ENCODE measurements around the gene ABL1.

The ABL1 gene

GRCh38 chr9:130872093-130872492, 37.0 kb downstream of the ABL1 start:
- DNase-seq (ENCODE audit: low read depth, low spot score): no peak

DNA sequence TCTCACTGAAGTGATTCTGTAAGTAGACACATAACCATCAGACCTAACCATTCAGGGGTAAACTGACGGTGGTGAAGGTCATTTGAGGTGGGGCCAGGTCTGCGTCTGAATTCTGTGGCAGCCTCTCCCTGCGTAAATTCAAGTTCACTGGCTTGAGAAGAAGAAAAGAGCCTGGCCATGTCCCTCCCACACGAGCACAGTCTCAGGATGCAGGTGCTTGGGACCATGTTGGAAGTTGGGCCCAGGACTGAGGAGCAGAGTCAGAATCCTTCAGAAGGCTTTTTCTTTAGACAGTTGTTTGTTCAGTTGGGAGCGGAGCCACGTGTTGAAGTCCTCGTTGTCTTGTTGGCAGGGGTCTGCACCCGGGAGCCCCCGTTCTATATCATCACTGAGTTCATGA, 37.5 kb downstream of the ABL1 start:
- no peak for DNase-seq (ENCODE audit: low read depth, low spot score)

DNA sequence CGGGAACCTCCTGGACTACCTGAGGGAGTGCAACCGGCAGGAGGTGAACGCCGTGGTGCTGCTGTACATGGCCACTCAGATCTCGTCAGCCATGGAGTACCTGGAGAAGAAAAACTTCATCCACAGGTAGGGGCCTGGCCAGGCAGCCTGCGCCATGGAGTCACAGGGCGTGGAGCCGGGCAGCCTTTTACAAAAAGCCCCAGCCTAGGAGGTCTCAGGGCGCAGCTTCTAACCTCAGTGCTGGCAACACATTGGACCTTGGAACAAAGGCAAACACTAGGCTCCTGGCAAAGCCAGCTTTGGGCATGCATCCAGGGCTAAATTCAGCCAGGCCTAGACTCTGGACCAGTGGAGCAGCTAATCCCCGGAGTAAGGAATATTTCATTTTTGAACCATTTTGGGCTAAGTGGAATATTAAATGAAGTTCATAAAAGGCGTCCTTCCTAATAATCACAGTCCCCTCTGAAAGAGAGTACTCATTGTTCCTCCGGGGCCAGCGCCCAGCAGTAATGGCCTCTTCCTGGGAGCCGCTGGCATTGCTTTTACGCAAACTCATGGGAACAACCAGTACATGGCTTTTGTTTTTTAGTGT, 38.0 kb downstream of the ABL1 start:
- no peak for DNase-seq (ENCODE audit: low read depth, low spot score)

GRCh38 chr9:130873966-130874365, 38.9 kb downstream of the ABL1 start:
- DNase-seq (ENCODE audit: low read depth, low spot score): no peak

DNA sequence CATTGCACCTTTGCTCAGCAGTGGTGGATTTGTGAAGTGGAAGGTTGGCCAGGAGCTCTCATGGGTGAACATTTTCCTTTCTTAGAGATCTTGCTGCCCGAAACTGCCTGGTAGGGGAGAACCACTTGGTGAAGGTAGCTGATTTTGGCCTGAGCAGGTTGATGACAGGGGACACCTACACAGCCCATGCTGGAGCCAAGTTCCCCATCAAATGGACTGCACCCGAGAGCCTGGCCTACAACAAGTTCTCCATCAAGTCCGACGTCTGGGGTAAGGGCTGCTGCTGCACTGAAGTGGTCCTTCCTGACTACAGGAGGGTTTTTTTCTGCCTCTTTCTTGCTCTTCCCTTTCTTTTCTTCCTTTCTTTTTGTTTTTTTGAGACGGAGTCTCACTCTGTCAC, 39.7 kb downstream of the ABL1 start:
- DNase-seq (ENCODE audit: low read depth, low spot score): no peak

DNA sequence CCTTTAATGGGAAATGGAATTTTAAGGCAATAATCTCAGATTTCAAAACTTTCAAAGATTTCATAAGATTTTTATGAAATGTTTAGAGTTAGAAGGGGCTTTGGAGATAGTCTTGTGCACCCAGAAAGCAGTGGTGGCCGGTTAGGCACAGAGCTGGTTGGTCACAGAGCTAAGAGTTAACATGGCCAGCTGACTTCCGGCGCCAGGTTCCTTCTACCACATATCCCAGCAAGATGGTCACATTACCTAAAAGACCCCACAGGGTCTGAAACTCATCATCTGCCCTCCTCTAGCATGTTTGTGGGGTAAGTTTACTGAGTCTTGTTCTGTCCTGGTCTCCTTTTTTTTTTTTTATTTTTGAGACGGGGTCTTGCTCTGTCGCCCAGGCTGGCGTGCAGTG, 42.2 kb downstream of the ABL1 start:
- no peak for DNase-seq (ENCODE audit: low read depth, low spot score)

DNA sequence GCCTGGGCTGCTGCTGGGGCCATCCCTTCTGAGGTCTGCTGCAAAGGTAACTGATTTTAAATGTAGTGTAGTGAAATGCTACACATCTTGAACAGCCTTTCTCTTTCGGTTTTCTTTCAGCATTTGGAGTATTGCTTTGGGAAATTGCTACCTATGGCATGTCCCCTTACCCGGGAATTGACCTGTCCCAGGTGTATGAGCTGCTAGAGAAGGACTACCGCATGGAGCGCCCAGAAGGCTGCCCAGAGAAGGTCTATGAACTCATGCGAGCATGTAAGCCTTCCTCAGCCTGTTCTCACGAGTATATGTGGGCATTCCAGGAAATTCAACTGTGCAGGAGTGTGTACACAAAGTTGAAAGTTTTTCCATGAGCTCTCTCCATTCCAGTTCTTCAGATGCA, 43.2 kb downstream of the ABL1 start:
- no peak for DNase-seq (ENCODE audit: low read depth, low spot score)

- no peak for DNase-seq (ENCODE audit: low read depth, low spot score)
Measured at GRCh38 chr9:130879863-130880411, 44.9 kb downstream of the ABL1 start.

GRCh38 chr9:130880599-130881220, 45.7 kb downstream of the ABL1 start:
- DNase-seq (ENCODE audit: low read depth, low spot score): no peak

GRCh38 chr9:130881516-130881915, 46.5 kb downstream of the ABL1 start:
- no peak for DNase-seq (ENCODE audit: low read depth, low spot score)

DNA sequence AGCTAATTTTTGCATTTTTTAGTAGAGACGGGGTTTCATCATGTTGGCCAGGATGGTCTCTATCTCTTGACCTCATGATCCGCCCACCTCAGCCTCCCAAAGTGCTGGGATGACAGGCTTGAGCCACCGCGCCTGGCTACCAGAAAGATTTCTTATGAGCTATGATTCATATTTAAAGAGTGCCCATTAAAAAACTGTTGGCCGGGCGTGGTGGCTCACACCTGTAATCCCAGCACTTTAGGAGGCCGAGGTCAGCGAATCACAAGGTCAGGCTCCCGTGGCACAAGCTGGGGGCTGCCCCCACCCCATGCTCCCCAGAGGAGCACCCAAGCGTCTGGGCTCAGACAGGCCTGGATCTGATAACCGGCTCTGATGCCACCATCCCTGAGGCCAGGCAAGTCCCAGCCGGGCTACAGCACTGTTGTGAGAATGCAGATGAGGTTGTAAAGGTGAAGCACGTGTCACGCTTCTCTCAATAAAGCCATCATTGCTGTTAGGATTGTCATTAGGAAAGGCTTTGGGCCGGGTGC, 47.7 kb downstream of the ABL1 start:
- DNase-seq (ENCODE audit: low read depth, low spot score): no peak

DNA sequence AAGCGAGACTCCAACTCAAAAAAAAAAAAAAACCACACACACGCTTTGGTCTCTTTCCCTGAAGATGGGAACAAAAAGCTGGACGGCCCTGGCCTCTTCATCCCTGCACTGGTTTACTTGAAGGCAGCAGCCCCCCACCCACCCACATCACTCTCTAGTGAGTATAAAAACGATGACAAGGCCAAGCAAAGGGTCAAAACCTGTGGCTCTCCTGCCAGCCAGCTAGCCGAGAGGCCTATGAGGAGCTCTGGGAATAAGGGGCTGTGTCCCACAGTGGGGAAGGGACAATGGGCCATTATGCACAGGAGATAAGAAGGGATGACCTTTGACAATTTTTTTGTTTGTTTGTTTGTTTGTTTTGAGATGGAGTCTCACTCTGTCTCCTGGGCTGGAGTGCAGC, 48.4 kb downstream of the ABL1 start:
- no peak for DNase-seq (ENCODE audit: low read depth, low spot score)

GRCh38 chr9:130884111-130884531, 49.1 kb downstream of the ABL1 start:
- no peak for DNase-seq (ENCODE audit: low read depth, low spot score)

- DNase-seq (ENCODE audit: low read depth, low spot score): no peak
Measured at GRCh38 chr9:130884542-130885483, 49.8 kb downstream of the ABL1 start.

DNA sequence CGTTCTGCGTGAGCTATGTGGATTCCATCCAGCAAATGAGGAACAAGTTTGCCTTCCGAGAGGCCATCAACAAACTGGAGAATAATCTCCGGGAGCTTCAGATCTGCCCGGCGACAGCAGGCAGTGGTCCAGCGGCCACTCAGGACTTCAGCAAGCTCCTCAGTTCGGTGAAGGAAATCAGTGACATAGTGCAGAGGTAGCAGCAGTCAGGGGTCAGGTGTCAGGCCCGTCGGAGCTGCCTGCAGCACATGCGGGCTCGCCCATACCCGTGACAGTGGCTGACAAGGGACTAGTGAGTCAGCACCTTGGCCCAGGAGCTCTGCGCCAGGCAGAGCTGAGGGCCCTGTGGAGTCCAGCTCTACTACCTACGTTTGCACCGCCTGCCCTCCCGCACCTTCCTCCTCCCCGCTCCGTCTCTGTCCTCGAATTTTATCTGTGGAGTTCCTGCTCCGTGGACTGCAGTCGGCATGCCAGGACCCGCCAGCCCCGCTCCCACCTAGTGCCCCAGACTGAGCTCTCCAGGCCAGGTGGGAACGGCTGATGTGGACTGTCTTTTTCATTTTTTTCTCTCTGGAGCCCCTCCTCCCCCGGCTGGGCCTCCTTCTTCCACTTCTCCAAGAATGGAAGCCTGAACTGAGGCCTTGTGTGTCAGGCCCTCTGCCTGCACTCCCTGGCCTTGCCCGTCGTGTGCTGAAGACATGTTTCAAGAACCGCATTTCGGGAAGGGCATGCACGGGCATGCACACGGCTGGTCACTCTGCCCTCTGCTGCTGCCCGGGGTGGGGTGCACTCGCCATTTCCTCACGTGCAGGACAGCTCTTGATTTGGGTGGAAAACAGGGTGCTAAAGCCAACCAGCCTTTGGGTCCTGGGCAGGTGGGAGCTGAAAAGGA, 50.7 kb downstream of the ABL1 start:
- no peak for DNase-seq (ENCODE audit: low read depth, low spot score)

- no peak for DNase-seq (ENCODE audit: low read depth, low spot score)
Measured at GRCh38 chr9:130886981-130887380, 51.9 kb downstream of the ABL1 start.

DNA sequence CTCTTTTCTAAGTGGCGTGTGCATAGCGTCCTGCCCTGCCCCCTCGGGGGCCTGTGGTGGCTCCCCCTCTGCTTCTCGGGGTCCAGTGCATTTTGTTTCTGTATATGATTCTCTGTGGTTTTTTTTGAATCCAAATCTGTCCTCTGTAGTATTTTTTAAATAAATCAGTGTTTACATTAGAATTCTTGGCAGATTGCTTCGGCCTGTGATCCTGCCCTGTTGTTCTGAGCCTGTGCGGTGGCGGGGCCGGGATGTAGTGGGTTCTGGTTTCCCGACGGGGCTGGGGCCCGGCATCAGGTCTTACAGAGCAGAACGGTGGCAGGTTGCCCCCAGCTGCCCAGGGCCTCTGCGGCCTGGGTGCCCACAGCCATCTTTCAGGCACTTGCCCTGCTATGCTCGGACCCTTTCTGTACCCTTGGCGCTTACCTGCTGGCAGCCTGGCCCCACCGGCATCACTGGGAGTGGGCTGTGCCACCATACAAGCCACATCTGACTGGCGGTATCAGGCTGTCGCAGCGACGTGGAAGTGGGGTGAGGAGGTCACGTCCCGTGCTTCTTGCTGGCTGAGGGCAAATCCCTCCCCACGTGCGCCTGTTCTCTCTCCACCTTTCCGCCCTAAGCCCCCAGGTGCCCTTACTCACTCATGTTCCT, 52.6 kb downstream of the ABL1 start:
- no peak for DNase-seq (ENCODE audit: low read depth, low spot score)

GRCh38 chr9:130888146-130888885, 53.3 kb downstream of the ABL1 start:
- no peak for DNase-seq (ENCODE audit: low read depth, low spot score)

DNA sequence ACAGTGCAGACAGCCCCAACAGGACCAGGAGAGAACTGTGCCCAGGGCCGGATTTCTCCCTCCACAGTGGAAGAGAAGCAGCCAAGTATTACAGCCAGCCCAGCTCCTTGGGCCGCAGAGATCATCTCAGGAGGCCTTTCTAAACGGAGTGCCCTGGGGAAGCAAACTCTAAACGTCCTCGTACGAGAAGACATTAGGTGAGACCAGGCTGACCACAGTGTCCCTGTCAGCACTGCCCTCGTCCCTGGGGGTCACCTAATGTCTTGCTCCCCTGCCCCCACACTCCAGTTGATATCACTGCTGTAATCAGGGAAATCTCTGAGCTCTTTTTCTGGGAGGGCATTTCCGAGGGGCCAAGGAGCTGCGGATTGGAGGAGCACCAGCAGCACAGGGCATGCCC, 55.1 kb downstream of the ABL1 start:
- DNase-seq (ENCODE audit: low read depth, low spot score): no peak
